CD8-positive, alpha-beta memory T cell (primary cell): ENCODE results near the gene INPP5A. TPM values are rescaled to one million over a fixed set of nuclear protein-coding genes. Genes with fewer than 3 reads are reported as not detected.

Experiments
- CTCF ChIA-PET: fragments of 350-600 bp; sonication (Branson Sonifier 250); formaldehyde crosslinking; loops from one replicate; lab custom pipeline; 2021; ENCODE audit warnings: antibody characterized with exemption; lab: Charles Lee
- POLR2A ChIA-PET: fragments of 350-600 bp; sonication (Branson Sonifier 250); formaldehyde crosslinking; loops from one replicate; lab custom pipeline; 2021; ENCODE audit warnings: antibody characterized with exemption; lab: Charles Lee
- DNase-seq, 5 donors: peaks; one replicate each; pipeline versions ENCODE4 v3.0.0 to v3.0.0-alpha.2; 2020 to 2022; ENCODE audit warnings: mixed read lengths in 1 of 5
- H3K27ac ChIP-seq: one replicate; pipeline ENCODE4 v1.7.0; 2013; ENCODE audit warnings: low read depth, mild to moderate bottlenecking, low read length, moderate library complexity
- H3K27me3 ChIP-seq: 2 replicates; pipeline ENCODE4 v1.7.0; 2013; ENCODE audit warnings: low read length, mild to moderate bottlenecking; ENCODE audit not compliant: insufficient read depth, poor library complexity, severe bottlenecking
- H3K36me3 ChIP-seq: 2 replicates; pipeline ENCODE4 v1.7.0; 2013; ENCODE audit warnings: mild to moderate bottlenecking, low read length, moderate library complexity; ENCODE audit not compliant: insufficient read depth
- H3K4me1 ChIP-seq: 2 replicates; pipeline ENCODE4 v1.7.0; 2013; ENCODE audit warnings: mild to moderate bottlenecking, low read length, moderate library complexity; ENCODE audit not compliant: insufficient read depth
- H3K4me3 ChIP-seq: 2 replicates; pipeline ENCODE4 v1.7.0; 2013; ENCODE audit warnings: mild to moderate bottlenecking, low read length
- H3K9me3 ChIP-seq: 2 replicates; pipeline ENCODE4 v1.7.0; 2013; ENCODE audit warnings: mild to moderate bottlenecking, low read length
- H3K27ac Mint-ChIP-seq, 8 donors: one replicate each; pipeline ENCODE4 v1.8.0; 2020 to 2021; ENCODE audit warnings: mixed read lengths in 8 of 8, mild to moderate bottlenecking in 6 of 8, inconsistent platforms in 3 of 8, moderate library complexity in 3 of 8
- H3K27me3 Mint-ChIP-seq, 2 donors: one replicate each; pipeline ENCODE4 v1.8.0; 2020 to 2021; ENCODE audit warnings: mixed read lengths in 2 of 2, mild to moderate bottlenecking in 1 of 2, moderate library complexity in 1 of 2
- H3K36me3 Mint-ChIP-seq, 3 donors: one replicate each; pipeline ENCODE4 v1.8.0; 2020 to 2021; ENCODE audit warnings: mixed read lengths in 3 of 3, inconsistent platforms in 1 of 3, mild to moderate bottlenecking in 1 of 3
- H3K4me1 Mint-ChIP-seq, 3 donors: one replicate each; pipeline ENCODE4 v1.8.0; 2020 to 2021; ENCODE audit warnings: mixed read lengths in 3 of 3, inconsistent platforms in 1 of 3, mild to moderate bottlenecking in 1 of 3
- H3K4me3 Mint-ChIP-seq, 7 donors: one replicate each; pipeline ENCODE4 v1.8.0; 2020 to 2021; ENCODE audit warnings: mixed read lengths in 7 of 7, mild to moderate bottlenecking in 6 of 7, moderate library complexity in 4 of 7, inconsistent platforms in 2 of 7
- H3K9me3 Mint-ChIP-seq, 5 donors: one replicate each; pipeline ENCODE4 v1.8.0; 2020 to 2022; ENCODE audit warnings: mixed read lengths in 5 of 5, mild to moderate bottlenecking in 3 of 5, moderate library complexity in 2 of 5, inconsistent platforms in 1 of 5
- polyA plus RNA-seq: library from polyadenylated mRNA; unstranded; fragments of 300-500 nt; fragmentation: Illumina TruSeq; gene quantifications from one replicate; pipeline ENCODE4 v1.2.3, GENCODE V29; 2021
- total RNA-seq, 2 experiments: library from RNA; stranded (reverse); gene quantifications; one replicate each; pipeline ENCODE4 v1.2.3, GENCODE V29; 2021

Gene INPP5A
- total and polyA plus RNA-seq, 3 experiments from 2014 or later, result 1.1 to 6.1 (median 4.8) TPM

DNA sequence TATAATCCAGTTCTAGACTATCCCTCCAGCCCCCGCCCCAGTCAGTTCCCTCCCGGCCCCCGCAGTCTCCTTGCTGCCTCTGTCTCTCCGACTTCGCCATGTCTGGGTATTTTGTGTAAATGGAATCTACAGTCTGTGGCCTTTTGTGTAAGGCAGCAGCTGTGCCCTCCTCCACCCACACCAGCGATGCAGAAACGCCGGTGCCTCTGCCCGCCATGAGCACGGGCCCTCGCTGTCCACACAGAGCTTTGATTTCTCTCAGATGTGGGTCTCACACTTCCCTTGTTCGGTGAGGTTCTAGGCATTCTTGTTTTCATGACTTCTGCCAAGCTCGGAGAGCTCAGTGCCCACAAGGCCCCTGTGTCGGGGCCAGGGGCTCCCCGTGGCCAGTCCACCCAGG is 210.5 kb downstream of the INPP5A start:
- Histone ChIP-seq H3K4me3 (no peak overlapping the region), H3K36me3 (no peaks in the 10 kb centered on the region), H3K9me3 (no peaks in the 10 kb centered on the region), H3K27me3 (no peaks in the 10 kb centered on the region), H3K4me1 (no peaks in the 10 kb centered on the region), H3K27ac (no peak overlapping the region)
- H3K4me1 Mint-ChIP-seq, result no peaks in the 10 kb centered on the region
- POLR2A ChIA-PET, result no interaction called here
- H3K9me3 Mint-ChIP-seq, result no peaks in the 10 kb centered on the region
- H3K27ac Mint-ChIP-seq, result no peak overlapping the region
- H3K4me3 Mint-ChIP-seq, result no peak overlapping the region
- peaks cover 0 to 25% (median 2%) of the 10 kb centered on the region in 3 donors for H3K36me3 Mint-ChIP-seq
- DNase-seq, result no peak
- CTCF ChIA-PET, result no interaction called here
- H3K27me3 Mint-ChIP-seq, result no peaks in the 10 kb centered on the region

DNA sequence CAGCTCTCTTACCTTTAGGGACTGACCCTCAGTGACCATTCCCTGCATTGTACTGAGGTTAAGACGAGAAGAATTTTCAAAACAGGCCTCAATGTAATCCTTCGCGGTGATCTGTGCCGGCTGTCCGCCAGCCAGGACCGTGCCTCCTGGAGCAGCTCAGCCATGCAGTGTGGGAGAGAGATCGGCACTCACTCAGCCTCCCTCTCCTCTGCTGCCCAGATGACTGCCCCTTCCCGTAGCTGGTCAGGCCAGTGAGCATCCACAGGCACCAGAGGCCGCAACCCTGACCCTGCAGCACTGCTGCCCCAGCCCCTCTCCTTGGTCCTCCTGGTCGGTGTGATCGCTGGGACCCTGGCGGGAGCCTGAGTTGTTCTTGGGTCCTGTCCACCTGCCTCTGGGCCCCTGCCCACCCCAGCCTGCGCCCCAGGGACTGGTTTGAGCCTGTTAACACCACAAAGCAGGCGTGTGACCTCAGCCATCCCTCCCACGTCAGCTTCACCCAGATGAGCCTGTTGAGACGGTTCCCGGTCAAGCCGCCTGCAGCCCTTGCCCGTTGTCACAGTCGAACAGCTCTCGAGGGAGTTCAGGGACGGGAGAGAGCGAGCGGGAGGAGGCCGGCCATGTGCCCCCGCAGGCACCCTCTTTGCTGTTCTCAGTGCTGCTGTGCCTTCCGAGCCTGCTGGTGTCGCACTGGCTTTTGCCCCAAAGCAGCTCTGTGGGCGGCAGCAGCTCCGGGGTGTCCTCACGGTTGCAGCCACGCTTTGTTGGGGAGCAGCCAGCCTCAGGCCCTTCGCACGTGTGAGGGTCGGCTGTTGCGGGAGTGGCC is 211.2 kb downstream of the INPP5A start:
- Mint-ChIP-seq H3K9me3 (no peaks in the 10 kb centered on the region), H3K36me3 (peaks cover 2 to 28% (median 4%) of the 10 kb centered on the region in 3 donors), H3K4me3 (no peak overlapping the region), H3K4me1 (no peaks in the 10 kb centered on the region), H3K27me3 (no peaks in the 10 kb centered on the region), H3K27ac (peak overlapping the region in 1 of 8 donors; percentile 19)
- Histone ChIP-seq H3K27me3 (no peaks in the 10 kb centered on the region), H3K27ac (no peak overlapping the region), H3K36me3 (no peaks in the 10 kb centered on the region), H3K4me3 (no peak overlapping the region), H3K9me3 (no peaks in the 10 kb centered on the region), H3K4me1 (no peaks in the 10 kb centered on the region)
- no peak for DNase-seq
- ChIA-PET CTCF (no interaction called here), POLR2A (no interaction called here)

DNA sequence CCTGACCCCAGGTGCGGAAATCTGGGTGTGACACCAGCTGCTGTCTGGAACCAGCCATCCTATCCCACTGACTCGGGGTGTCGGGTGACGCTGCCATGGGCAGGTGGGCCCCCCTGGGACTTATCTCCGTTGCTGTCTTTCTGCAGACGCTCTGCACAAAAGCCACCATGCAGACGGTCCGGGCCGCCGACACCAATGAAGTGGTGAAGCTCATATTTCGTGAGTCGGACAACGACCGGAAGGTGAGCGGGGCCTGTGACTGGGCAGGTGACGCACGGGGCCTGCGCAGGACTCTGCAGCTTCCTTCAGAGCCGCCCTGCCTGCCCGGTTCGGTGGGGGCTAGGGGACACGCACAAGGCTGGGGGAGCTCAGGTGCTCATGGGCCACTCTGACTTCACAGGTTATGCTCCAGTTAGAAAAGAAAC is 211.8 kb downstream of the INPP5A start:
- DNase-seq, result no peak
- H3K4me1 Mint-ChIP-seq, result no peaks in the 10 kb centered on the region
- ChIA-PET POLR2A (no interaction called here), CTCF (no interaction called here)
- H3K4me3 ChIP-seq, result no peak overlapping the region
- no peaks in the 10 kb centered on the region for H3K27me3 Mint-ChIP-seq
- peaks cover 2 to 33% (median 9%) of the 10 kb centered on the region in 3 donors for H3K36me3 Mint-ChIP-seq
- no peaks in the 10 kb centered on the region for H3K9me3 ChIP-seq
- no peaks in the 10 kb centered on the region for H3K4me1 ChIP-seq
- no peaks in the 10 kb centered on the region for H3K27me3 ChIP-seq
- H3K27ac Mint-ChIP-seq, result no peak overlapping the region
- no peak overlapping the region for H3K27ac ChIP-seq
- no peaks in the 10 kb centered on the region for H3K9me3 Mint-ChIP-seq
- H3K4me3 Mint-ChIP-seq, result no peak overlapping the region
- H3K36me3 ChIP-seq, result no peaks in the 10 kb centered on the region

DNA sequence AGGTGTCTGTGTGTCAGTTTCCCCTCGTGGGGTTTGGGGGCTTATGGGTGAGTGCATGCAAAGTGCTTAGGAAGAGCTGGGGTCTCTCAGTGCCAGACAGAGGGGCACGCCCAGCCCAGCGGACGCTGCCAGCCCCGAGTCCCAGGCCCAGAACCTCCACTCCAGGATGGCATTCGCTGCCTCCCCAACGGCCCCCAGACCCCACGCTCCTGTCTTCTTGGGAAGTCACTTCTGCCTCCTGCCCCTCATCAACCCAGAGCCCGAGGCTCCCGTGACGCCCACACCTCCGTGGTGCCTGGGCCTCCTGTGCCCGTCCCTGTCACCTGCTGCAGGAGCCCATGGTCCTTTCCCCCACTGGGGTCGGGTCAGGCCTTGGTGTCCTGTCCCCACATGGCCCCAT is 213.3 kb downstream of the INPP5A start:
- H3K27ac Mint-ChIP-seq, result no peak overlapping the region
- no peaks in the 10 kb centered on the region for H3K36me3 ChIP-seq
- H3K27me3 Mint-ChIP-seq, result no peaks in the 10 kb centered on the region
- no peak overlapping the region for H3K4me3 ChIP-seq
- H3K4me1 ChIP-seq, result no peaks in the 10 kb centered on the region
- no peak for DNase-seq
- no peak overlapping the region for H3K27ac ChIP-seq
- H3K4me1 Mint-ChIP-seq, result no peaks in the 10 kb centered on the region
- H3K27me3 ChIP-seq, result no peaks in the 10 kb centered on the region
- H3K9me3 Mint-ChIP-seq, result peaks cover 0 to 7% (median 2%) of the 10 kb centered on the region in 5 donors
- H3K36me3 Mint-ChIP-seq, result peaks cover 9 to 41% (median 22%) of the 10 kb centered on the region in 3 donors
- H3K4me3 Mint-ChIP-seq, result no peak overlapping the region
- ChIA-PET POLR2A (no interaction called here), CTCF (no interaction called here)
- no peaks in the 10 kb centered on the region for H3K9me3 ChIP-seq

DNA sequence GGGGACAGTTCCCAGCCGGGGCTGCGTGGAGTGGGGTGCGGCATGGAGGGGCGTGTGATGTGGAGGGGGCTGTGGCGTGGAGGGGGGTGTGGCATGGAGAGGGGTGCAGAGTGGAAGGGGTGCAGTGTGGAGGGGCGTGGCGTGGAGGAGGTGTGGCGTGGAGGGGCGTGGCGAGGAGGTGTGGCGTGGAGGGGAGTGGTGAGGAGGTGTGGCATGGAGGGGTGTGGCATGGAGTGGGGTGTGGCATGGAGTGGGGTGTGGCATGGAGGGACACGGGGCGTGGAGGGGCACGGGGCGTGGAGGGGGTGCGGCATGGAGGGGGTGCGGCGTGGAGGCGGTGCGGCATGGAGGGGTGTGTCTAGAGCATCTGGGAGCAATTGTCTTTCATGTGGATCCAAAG is 214.8 kb downstream of the INPP5A start:
- DNase-seq, result no peak
- POLR2A ChIA-PET, result no interaction called here
- Histone ChIP-seq H3K27me3 (no peaks in the 10 kb centered on the region), H3K4me1 (no peaks in the 10 kb centered on the region), H3K27ac (no peak overlapping the region), H3K36me3 (no peaks in the 10 kb centered on the region), H3K9me3 (no peaks in the 10 kb centered on the region), H3K4me3 (no peak overlapping the region)
- Mint-ChIP-seq H3K27ac (peak overlapping the region in 1 of 8 donors; percentile 58), H3K4me1 (no peaks in the 10 kb centered on the region), H3K27me3 (no peaks in the 10 kb centered on the region), H3K36me3 (peaks cover 9 to 52% (median 33%) of the 10 kb centered on the region in 3 donors), H3K4me3 (no peak overlapping the region), H3K9me3 (peaks cover 0 to 9% (median 2%) of the 10 kb centered on the region in 5 donors)
- CTCF ChIA-PET, result no interaction called here

DNA sequence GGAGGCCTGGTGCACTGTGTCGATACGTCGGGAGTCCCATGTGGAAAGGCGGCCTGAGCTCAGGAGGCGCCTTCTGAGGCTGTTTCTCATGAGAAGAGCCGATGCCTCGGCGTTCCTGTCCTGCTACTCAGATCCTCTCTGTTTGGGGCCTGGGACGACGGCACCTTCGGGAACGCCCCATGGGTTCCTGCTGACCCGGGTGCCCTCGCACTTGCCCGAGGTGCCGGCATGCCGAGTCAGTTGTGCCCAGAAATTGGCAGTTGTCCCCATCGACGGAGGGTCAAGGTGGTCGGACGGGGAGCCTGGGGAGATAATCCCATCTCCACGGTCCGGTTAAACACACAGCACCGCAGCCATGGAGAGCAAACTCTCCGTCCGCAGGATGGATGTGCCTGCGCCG is 215.4 kb downstream of the INPP5A start:
- no peak overlapping the region for H3K4me3 ChIP-seq
- H3K27ac ChIP-seq, result no peak overlapping the region
- H3K4me1 ChIP-seq, result no peaks in the 10 kb centered on the region
- no peak overlapping the region for H3K27ac Mint-ChIP-seq
- CTCF ChIA-PET, result no interaction called here
- POLR2A ChIA-PET, result no interaction called here
- peaks cover 9 to 53% (median 34%) of the 10 kb centered on the region in 3 donors for H3K36me3 Mint-ChIP-seq
- H3K36me3 ChIP-seq, result no peaks in the 10 kb centered on the region
- no peak overlapping the region for H3K4me3 Mint-ChIP-seq
- no peaks in the 10 kb centered on the region for H3K9me3 ChIP-seq
- no peaks in the 10 kb centered on the region for H3K4me1 Mint-ChIP-seq
- no peaks in the 10 kb centered on the region for H3K27me3 ChIP-seq
- no peaks in the 10 kb centered on the region for H3K27me3 Mint-ChIP-seq
- DNase-seq, result no peak
- peaks cover 0 to 9% (median 2%) of the 10 kb centered on the region in 5 donors for H3K9me3 Mint-ChIP-seq

DNA sequence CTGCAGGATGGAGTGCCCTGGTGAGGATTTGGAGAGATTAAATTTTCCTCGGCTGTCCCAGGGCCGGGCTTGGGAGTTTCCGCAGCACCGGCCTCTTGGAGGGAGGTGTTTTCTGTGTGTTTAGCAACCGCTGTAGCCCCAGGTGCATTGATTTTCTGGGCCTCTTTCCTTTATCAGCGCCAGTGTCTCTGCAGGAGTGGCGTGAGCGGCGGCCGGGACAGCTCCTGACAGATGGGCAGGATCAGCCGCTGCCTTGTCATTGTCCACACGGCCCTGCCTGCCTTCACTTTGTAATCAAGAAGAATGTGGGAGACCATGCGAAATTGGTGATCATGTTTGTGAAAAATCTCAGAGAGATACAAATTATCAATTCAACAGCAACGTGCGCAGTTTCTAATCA is 216.0 kb downstream of the INPP5A start:
- POLR2A ChIA-PET, result no interaction called here
- H3K9me3 Mint-ChIP-seq, result peaks cover 0 to 9% (median 2%) of the 10 kb centered on the region in 5 donors
- Histone ChIP-seq H3K4me1 (no peaks in the 10 kb centered on the region), H3K36me3 (no peaks in the 10 kb centered on the region), H3K4me3 (no peak overlapping the region), H3K27ac (no peak overlapping the region), H3K27me3 (no peaks in the 10 kb centered on the region), H3K9me3 (no peaks in the 10 kb centered on the region)
- no peak overlapping the region for H3K27ac Mint-ChIP-seq
- CTCF ChIA-PET, result no interaction called here
- no peak for DNase-seq
- H3K4me1 Mint-ChIP-seq, result no peaks in the 10 kb centered on the region
- peaks cover 9 to 47% (median 34%) of the 10 kb centered on the region in 3 donors for H3K36me3 Mint-ChIP-seq
- H3K4me3 Mint-ChIP-seq, result no peak overlapping the region
- no peaks in the 10 kb centered on the region for H3K27me3 Mint-ChIP-seq

DNA sequence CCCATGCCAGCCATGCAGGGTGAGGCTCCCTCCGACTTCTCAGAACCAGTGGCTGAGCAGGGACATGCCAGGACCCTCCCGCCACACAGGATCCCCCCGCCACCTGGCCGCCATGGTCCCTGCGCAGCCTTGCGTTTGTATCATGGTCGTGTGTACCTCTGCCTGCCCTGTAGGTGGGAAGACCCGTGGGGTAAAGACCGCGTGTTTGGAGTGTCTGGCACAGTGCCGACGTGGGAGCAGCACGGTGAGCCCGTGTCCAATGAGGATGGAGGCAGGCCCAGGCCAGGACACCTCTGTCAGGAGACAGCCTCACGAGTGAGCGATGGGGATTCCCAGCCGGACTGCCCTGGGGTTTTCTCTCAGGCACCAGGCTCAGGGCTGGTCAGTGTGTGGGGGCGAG is 216.5 kb downstream of the INPP5A start:
- no peaks in the 10 kb centered on the region for H3K9me3 ChIP-seq
- H3K36me3 Mint-ChIP-seq, result peaks cover 9 to 51% (median 34%) of the 10 kb centered on the region in 3 donors
- H3K4me3 ChIP-seq, result no peak overlapping the region
- no peaks in the 10 kb centered on the region for H3K36me3 ChIP-seq
- H3K9me3 Mint-ChIP-seq, result peaks cover 0 to 9% (median 2%) of the 10 kb centered on the region in 5 donors
- no peaks in the 10 kb centered on the region for H3K27me3 ChIP-seq
- H3K27me3 Mint-ChIP-seq, result no peaks in the 10 kb centered on the region
- H3K4me3 Mint-ChIP-seq, result no peak overlapping the region
- H3K4me1 ChIP-seq, result no peaks in the 10 kb centered on the region
- no peak overlapping the region for H3K27ac ChIP-seq
- DNase-seq, result no peak
- CTCF ChIA-PET, result no interaction called here
- POLR2A ChIA-PET, result no interaction called here
- H3K4me1 Mint-ChIP-seq, result no peaks in the 10 kb centered on the region
- H3K27ac Mint-ChIP-seq, result peak overlapping the region in 1 of 8 donors; percentile 88
